HG02938 (cell line): ENCODE measurements around the gene DNAJB5.
"Not testable (repeated sequence)": the region's sequence is repeated elsewhere in the genome, so short reads cannot be mapped to it uniquely, and the experiment has no call there.

Experiments used
- ATAC-seq: cut with Tn5 transposase; IDR thresholded peaks from one replicate; pipeline ENCODE4 v1.9.1; 2021; ENCODE audit warnings: mild to moderate bottlenecking, moderate library complexity; ENCODE audit not compliant: unreplicated experiment

The DNAJB5 gene

GRCh38 chr9:34989003-34989945 is at the start of gene DNAJB5:
Gene DNAJB5 (plus strand): TSS chr9:34989745. CDS start chr9:34990631, 886 bp downstream.
- ATAC-seq: peak; percentile 89

GRCh38 chr9:34939989-34940388 is 49.6 kb upstream of the DNAJB5 start:
- ATAC-seq: not testable (repeated sequence)

GRCh38 chr9:34948451-34948850 is 41.1 kb upstream of the DNAJB5 start:
- ATAC-seq: no peak

- no peak for ATAC-seq
These were observed 35.3 kb upstream of the DNAJB5 start for GRCh38 chr9:34954225-34954624.

GRCh38 chr9:34956066-34956465 is 33.5 kb upstream of the DNAJB5 start:
- not testable (repeated sequence) for ATAC-seq

GRCh38 chr9:34956648-34957047 is 32.9 kb upstream of the DNAJB5 start:
- peak; percentile 48 for ATAC-seq

- ATAC-seq: no peak
These were observed 31.8 kb upstream of the DNAJB5 start, which contains the start of gene PHF24 for GRCh38 chr9:34957492-34958410. Gene PHF24 (plus strand): TSS chr9:34958285. CDS start chr9:34971299, 13,014 bp downstream.

- ATAC-seq: no peak
These were observed 31.0 kb upstream of the DNAJB5 start for GRCh38 chr9:34958411-34958982.

GRCh38 chr9:34959461-34959860 is 30.1 kb upstream of the DNAJB5 start:
- no peak for ATAC-seq

GRCh38 chr9:34961574-34962490 is 27.7 kb upstream of the DNAJB5 start:
- ATAC-seq: no peak

GRCh38 chr9:34962546-34962945 is 27.0 kb upstream of the DNAJB5 start:
- ATAC-seq: no peak

- no peak for ATAC-seq
These were observed 26.0 kb upstream of the DNAJB5 start for GRCh38 chr9:34963552-34963951.

- no peak for ATAC-seq
These were observed 25.1 kb upstream of the DNAJB5 start for GRCh38 chr9:34964458-34964857.

GRCh38 chr9:34971146-34971811 is 18.3 kb upstream of the DNAJB5 start:
- ATAC-seq: no peak

GRCh38 chr9:34974664-34975063 is 14.9 kb upstream of the DNAJB5 start:
- no peak for ATAC-seq

- no peak for ATAC-seq
These were observed 13.1 kb upstream of the DNAJB5 start for GRCh38 chr9:34976441-34976840.

- ATAC-seq: no peak
These were observed 12.6 kb upstream of the DNAJB5 start for GRCh38 chr9:34976992-34977391.

- ATAC-seq: no peak
These were observed 9.3 kb upstream of the DNAJB5 start for GRCh38 chr9:34980181-34980761.

GRCh38 chr9:34982361-34982760 is 7.2 kb upstream of the DNAJB5 start:
- ATAC-seq: no peak
